Activated CD8-positive, alpha-beta memory T cell treated with anti-CD3 and anti-CD28 coated beads, Interleukin-2, amount 10 ng/mL, durations not matched to agents 7 days and 5 days (primary cell): ENCODE data around the gene TOE1. TPM values are rescaled to one million over a fixed set of nuclear protein-coding genes. Genes with fewer than 3 reads are reported as not detected.
"Not testable (repeated sequence)": the region's sequence is repeated elsewhere in the genome, so short reads cannot be mapped to it uniquely, and the experiment has no call there.

Source experiments
- ATAC-seq: fragments of 150-1000 bp; cut with Tn5 transposase; one replicate; pipeline ENCODE4 v1.10.0; 2021; ENCODE audit warnings: moderate library complexity
- CTCF ChIA-PET: fragments of 350-600 bp; sonication (Branson Sonifier 250); formaldehyde crosslinking; loops from one replicate; lab custom pipeline; 2021; ENCODE audit warnings: antibody characterized with exemption; lab: Charles Lee
- DNase-seq: peaks from one replicate; pipeline ENCODE4 v3.0.0-alpha.2; 2020
- H3K27ac Mint-ChIP-seq: one replicate; pipeline ENCODE4 v1.8.0; 2021; ENCODE audit warnings: mild to moderate bottlenecking, mixed read lengths
- H3K27me3 Mint-ChIP-seq: one replicate; pipeline ENCODE4 v1.8.0; 2021; ENCODE audit warnings: mixed read lengths
- H3K36me3 Mint-ChIP-seq: one replicate; pipeline ENCODE4 v1.8.0; 2021; ENCODE audit warnings: mild to moderate bottlenecking, mixed read lengths
- H3K4me1 Mint-ChIP-seq: one replicate; pipeline ENCODE4 v1.8.0; 2021; ENCODE audit warnings: mixed read lengths
- H3K4me3 Mint-ChIP-seq: one replicate; pipeline ENCODE4 v1.8.0; 2021; ENCODE audit warnings: mild to moderate bottlenecking, moderate library complexity, mixed read lengths
- H3K9me3 Mint-ChIP-seq: one replicate; pipeline ENCODE4 v1.8.0; 2022; ENCODE audit warnings: low read depth, mixed read lengths
- total RNA-seq, 2 experiments: library from RNA; stranded (reverse); gene quantifications; one replicate each; pipeline ENCODE4 v1.2.3, GENCODE V29; 2021

TOE1 gene
- total RNA-seq, 2 experiments from 2014 or later = 21.4 to 26.5 TPM

DNA sequence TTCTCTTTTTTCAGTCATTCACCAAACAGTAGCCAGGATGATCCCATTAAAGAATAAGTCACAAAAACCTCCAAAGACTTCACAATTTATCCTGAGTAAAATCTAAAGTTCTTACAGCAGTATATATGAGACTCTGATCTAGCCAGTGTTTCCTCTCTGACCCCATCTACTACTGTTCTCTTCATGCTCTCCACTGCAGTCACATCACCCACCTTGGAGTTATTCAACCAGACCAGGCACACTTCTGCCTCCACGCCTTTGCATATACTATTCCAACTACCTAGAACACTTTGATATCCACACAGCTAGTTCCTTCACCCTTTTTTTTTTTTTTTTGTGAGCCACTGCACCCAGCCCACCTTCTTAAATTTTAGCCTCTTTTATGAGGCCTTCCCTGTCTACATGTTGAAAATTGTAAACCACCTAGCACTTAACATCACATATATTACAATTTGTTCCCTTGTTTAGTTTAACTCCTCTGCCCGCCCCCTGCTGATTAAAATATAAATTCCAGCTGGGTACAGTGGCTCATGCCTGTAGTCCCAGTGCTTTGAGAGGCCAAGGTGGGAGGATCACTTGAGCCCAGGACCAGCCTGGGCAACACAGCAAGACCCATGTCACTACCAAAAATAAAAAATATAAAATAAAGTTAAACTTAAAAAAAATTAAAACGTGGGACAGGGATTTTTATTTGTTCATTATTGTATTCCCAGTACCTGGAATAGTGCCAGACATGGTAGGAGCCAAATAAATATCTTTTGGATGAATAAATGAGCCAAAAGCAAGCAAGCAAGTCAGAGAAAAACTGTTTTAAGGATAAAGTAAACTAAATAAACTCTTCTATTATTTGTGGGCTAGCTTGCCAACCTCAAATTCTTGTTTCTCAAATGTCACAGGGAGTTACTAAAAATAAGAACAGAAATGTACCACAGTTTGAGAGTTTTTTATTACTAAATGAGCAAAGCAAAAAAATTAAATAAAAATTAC is 35.4 kb downstream of the TOE1 start:
- Mint-ChIP-seq H3K27me3 (no peaks in the 10 kb centered on the region), H3K9me3 (no peaks in the 10 kb centered on the region), H3K4me3 (no peak overlapping the region), H3K27ac (no peak overlapping the region), H3K36me3 (no peaks in the 10 kb centered on the region), H3K4me1 (peaks cover 18% of the 10 kb centered on the region)
- CTCF ChIA-PET = interaction anchor here (0.6 to 2.4 kb wide), 4 partner anchors 14 to 125 kb away, joined by 3 to 11 read pairs (median 4); no protein-coding TSS in a partner anchor
- no peak for DNase-seq
- ATAC-seq = no peak

GRCh38 chr1:45378184-45378583 is 38.2 kb downstream of the TOE1 start:
- CTCF ChIA-PET = interaction anchor here (1.4 kb wide), 1 partner anchor 8 kb away, joined by 3 read pairs; no protein-coding TSS in a partner anchor
- DNase-seq = no peak
- H3K36me3 Mint-ChIP-seq = no peaks in the 10 kb centered on the region
- no peak overlapping the region for H3K27ac Mint-ChIP-seq
- peaks cover 22% of the 10 kb centered on the region for H3K4me1 Mint-ChIP-seq
- H3K27me3 Mint-ChIP-seq = no peaks in the 10 kb centered on the region
- no peak overlapping the region for H3K4me3 Mint-ChIP-seq
- no peak for ATAC-seq
- H3K9me3 Mint-ChIP-seq = no peaks in the 10 kb centered on the region

GRCh38 chr1:45379524-45379923 is 39.6 kb downstream of the TOE1 start:
- Mint-ChIP-seq H3K9me3 (no peaks in the 10 kb centered on the region), H3K4me3 (no peak overlapping the region), H3K36me3 (no peaks in the 10 kb centered on the region), H3K27ac (no peak overlapping the region), H3K27me3 (no peaks in the 10 kb centered on the region), H3K4me1 (peaks cover 14% of the 10 kb centered on the region)
- DNase-seq = no peak
- no peak for ATAC-seq
- CTCF ChIA-PET = interaction anchor here (1.4 kb wide), 1 partner anchor 9 kb away, joined by 3 read pairs; no protein-coding TSS in a partner anchor

DNA sequence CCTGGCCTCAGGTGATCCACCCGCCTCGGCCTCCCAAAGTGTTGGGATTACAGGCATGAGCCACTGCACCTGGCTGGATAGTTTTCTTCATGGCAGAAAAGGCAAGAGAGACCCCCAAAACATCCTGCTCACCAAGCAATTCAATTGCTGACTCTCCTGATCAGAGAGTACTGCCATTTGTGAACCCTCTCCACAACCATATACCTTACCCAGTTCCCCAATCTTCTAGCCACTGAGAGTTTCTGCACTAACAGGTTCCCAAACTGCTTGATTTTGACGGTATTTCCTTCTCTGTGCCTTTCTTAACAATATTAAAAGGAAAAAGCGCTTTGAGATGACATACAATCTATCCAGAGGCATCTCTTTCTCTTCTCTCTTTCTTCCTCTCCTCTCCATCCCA is 40.2 kb downstream of the TOE1 start:
- Mint-ChIP-seq H3K27me3 (no peaks in the 10 kb centered on the region), H3K4me1 (peaks cover 8% of the 10 kb centered on the region), H3K27ac (no peak overlapping the region), H3K4me3 (no peak overlapping the region), H3K36me3 (no peaks in the 10 kb centered on the region), H3K9me3 (no peaks in the 10 kb centered on the region)
- CTCF ChIA-PET = no interaction called here
- no peak for ATAC-seq
- DNase-seq = no peak

DNA sequence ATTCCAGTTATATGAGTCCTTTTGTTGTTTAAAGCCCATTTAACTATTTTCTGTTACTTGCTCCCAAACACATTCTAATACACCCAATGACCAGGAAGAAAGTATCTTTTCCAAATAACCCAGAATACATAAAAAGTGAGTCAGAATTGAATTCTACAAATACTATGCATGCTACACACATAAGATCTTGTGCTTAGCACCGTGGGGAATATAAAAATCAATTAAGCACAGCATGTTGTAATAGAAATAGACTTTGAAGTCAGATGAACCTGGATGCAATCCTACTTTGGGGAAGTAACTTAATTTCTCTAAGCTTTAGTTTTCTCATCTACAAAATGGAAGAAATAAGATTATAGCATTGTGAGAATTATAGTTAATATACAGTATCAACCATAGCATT is 40.8 kb downstream of the TOE1 start:
- Mint-ChIP-seq H3K36me3 (no peaks in the 10 kb centered on the region), H3K4me3 (no peak overlapping the region), H3K4me1 (peaks cover 6% of the 10 kb centered on the region), H3K27ac (no peak overlapping the region), H3K27me3 (no peaks in the 10 kb centered on the region), H3K9me3 (no peaks in the 10 kb centered on the region)
- no peak for ATAC-seq
- DNase-seq = no peak
- CTCF ChIA-PET = no interaction called here

- Mint-ChIP-seq H3K4me3 (no peak overlapping the region), H3K4me1 (peaks cover 6% of the 10 kb centered on the region), H3K27me3 (no peaks in the 10 kb centered on the region), H3K9me3 (no peaks in the 10 kb centered on the region), H3K27ac (no peak overlapping the region), H3K36me3 (no peaks in the 10 kb centered on the region)
- no peak for DNase-seq
- ATAC-seq = no peak
- CTCF ChIA-PET = no interaction called here
Measured at GRCh38 chr1:45381243-45381642, 41.3 kb downstream of the TOE1 start.

DNA sequence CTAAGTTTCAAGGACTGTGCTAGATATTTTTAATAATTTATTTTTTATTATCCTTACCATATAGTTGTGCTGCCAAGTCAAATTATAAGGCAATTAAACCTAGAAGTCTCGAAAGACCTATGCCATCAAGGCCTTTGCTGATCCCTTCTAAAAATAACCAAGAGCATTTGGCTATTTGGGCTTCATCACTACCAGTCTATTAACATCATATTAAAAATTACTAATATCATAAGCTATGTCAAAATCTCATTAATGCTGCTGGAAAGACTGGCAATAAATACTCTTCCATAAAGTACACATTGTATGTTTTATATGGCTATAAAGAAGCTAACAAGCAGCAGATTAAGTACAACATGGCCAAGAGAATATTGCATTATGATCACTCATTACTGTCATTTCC is 43.2 kb downstream of the TOE1 start:
- DNase-seq = no peak
- no peaks in the 10 kb centered on the region for H3K27me3 Mint-ChIP-seq
- no peak overlapping the region for H3K4me3 Mint-ChIP-seq
- H3K4me1 Mint-ChIP-seq = peaks cover 6% of the 10 kb centered on the region
- no peaks in the 10 kb centered on the region for H3K36me3 Mint-ChIP-seq
- CTCF ChIA-PET = no interaction called here
- no peaks in the 10 kb centered on the region for H3K9me3 Mint-ChIP-seq
- no peak for ATAC-seq
- H3K27ac Mint-ChIP-seq = no peak overlapping the region

GRCh38 chr1:45384213-45384612 is 44.2 kb downstream of the TOE1 start:
- H3K27ac Mint-ChIP-seq, DNase-seq, H3K27me3 Mint-ChIP-seq, H3K9me3 Mint-ChIP-seq, H3K4me1 Mint-ChIP-seq, H3K4me3 Mint-ChIP-seq, ATAC-seq, H3K36me3 Mint-ChIP-seq: not testable (repeated sequence)
- CTCF ChIA-PET = interaction anchor here (1.1 kb wide), 1 partner anchor 108 kb away, joined by 3 read pairs; no protein-coding TSS in a partner anchor

GRCh38 chr1:45385302-45385701 is 45.3 kb downstream of the TOE1 start:
- peaks cover 9% of the 10 kb centered on the region for H3K4me1 Mint-ChIP-seq
- DNase-seq = no peak
- CTCF ChIA-PET = no interaction called here
- no peaks in the 10 kb centered on the region for H3K9me3 Mint-ChIP-seq
- no peaks in the 10 kb centered on the region for H3K36me3 Mint-ChIP-seq
- no peaks in the 10 kb centered on the region for H3K27me3 Mint-ChIP-seq
- no peak overlapping the region for H3K27ac Mint-ChIP-seq
- H3K4me3 Mint-ChIP-seq = no peak overlapping the region
- ATAC-seq = no peak

DNA sequence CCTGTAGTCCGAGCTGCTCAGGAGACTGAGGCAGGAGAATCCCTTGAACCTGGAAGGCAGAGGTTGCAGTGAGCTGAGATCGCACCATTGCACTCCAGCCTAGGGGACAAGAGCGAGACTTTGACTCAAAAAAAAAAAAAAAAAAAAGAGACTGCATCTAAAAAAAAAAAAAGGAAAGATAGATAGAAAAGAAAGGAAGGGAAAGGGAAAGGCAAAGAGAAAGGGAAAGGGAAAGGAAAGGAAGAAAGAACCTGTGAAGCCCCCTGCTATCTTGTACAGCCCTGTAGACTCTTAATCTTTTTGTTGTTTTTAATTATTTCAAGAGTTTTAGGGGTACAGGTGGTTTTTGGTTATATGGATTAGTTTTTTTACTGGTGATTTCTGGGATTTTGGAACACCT is 46.2 kb downstream of the TOE1 start:
- CTCF ChIA-PET = interaction anchor here (0.7 kb wide), 1 partner anchor 42 kb away, joined by 3 read pairs; no protein-coding TSS in a partner anchor
- ATAC-seq (no peak), DNase-seq (no peak)
- Mint-ChIP-seq H3K27ac (no peak overlapping the region), H3K4me1 (peaks cover 8% of the 10 kb centered on the region), H3K9me3 (no peaks in the 10 kb centered on the region), H3K27me3 (no peaks in the 10 kb centered on the region), H3K36me3 (no peaks in the 10 kb centered on the region), H3K4me3 (no peak overlapping the region)

Other genes with a start within 250 kb of the TOE1 start
- gene ZSWIM5, start 133.6 kb upstream of the TOE1 start, total RNA-seq = under 1 TPM; 0.47 to 0.64 TPM
- 10 to 100 TPM; 16.3 to 23.4 TPM for gene HPDL, start 13.3 kb upstream of the TOE1 start, total RNA-seq
- 10 to 100 TPM; 65.3 to 67.2 TPM for gene MUTYH, start 270 bp downstream of the TOE1 start, total RNA-seq
- 1 to 10 TPM; 3.0 to 4.4 TPM for gene TESK2, start 151.0 kb downstream of the TOE1 start, total RNA-seq
- gene CCDC163, start 159.9 kb downstream of the TOE1 start, total RNA-seq = 1 to 10 TPM; 7.8 to 7.9 TPM
- 1 to 10 TPM; 7.3 to 8.4 TPM for gene MMACHC, start 160.1 kb downstream of the TOE1 start, total RNA-seq
- gene PRDX1, start 181.7 kb downstream of the TOE1 start, total RNA-seq = 100 to 1,000 TPM; 225 to 412 TPM
- gene AKR1A1, start 210.7 kb downstream of the TOE1 start, total RNA-seq = 100 to 1,000 TPM; 137 to 150 TPM
- 100 to 1,000 TPM; 233 to 256 TPM for gene NASP, start 243.9 kb downstream of the TOE1 start, total RNA-seq